SJCRH30 (cell line): ENCODE measurements around the gene MIGA2. TPM values are rescaled to one million over a fixed set of nuclear protein-coding genes. Genes with fewer than 3 reads are reported as not detected.
A peak's percentile ranks its signal among the peaks of the same experiment; 100 is the strongest.
"Not testable (repeated sequence)": the region's sequence is repeated elsewhere in the genome, so short reads cannot be mapped to it uniquely, and the experiment has no call there.

Source experiments
- DNase-seq, 2 experiments: peaks; one replicate each; pipeline ENCODE4 v3.0.0-alpha.2; 2015 to 2020
- H3K27ac ChIP-seq: fragments of 250-450 bp; sonication (Bioruptor Pico); 2 replicates; pipeline ENCODE4 v1.5.1; 2020; ENCODE audit warnings: mild to moderate bottlenecking, moderate library complexity
- H3K27me3 ChIP-seq: fragments of 250-450 bp; sonication (Bioruptor Pico); 2 replicates; pipeline ENCODE4 v1.5.1; 2020; ENCODE audit warnings: mild to moderate bottlenecking, moderate library complexity
- H3K36me3 ChIP-seq: fragments of 250-450 bp; sonication (Bioruptor Pico); 2 replicates; pipeline ENCODE4 v1.5.1; 2020; ENCODE audit warnings: mild to moderate bottlenecking, moderate library complexity
- H3K4me1 ChIP-seq: fragments of 250-450 bp; sonication (Bioruptor Pico); 2 replicates; pipeline ENCODE4 v1.5.1; 2020; ENCODE audit warnings: mild to moderate bottlenecking, moderate library complexity
- H3K4me3 ChIP-seq: fragments of 250-450 bp; sonication (Bioruptor Pico); 2 replicates; pipeline ENCODE4 v1.5.1; 2020; ENCODE audit warnings: mild to moderate bottlenecking, moderate library complexity
- H3K9me3 ChIP-seq: fragments of 250-450 bp; sonication (Bioruptor Pico); replicated peaks from 2 replicates; pipeline ENCODE4 v1.5.1; 2020; ENCODE audit warnings: mild to moderate bottlenecking, moderate library complexity
- total RNA-seq: library from RNA; depleted of rRNA; stranded (reverse); fragments of >200 nt; shearing (Covaris generic); gene quantifications from 2 replicates; pipeline ENCODE4 v1.2.3, GENCODE V29; 2014

Gene MIGA2
- total RNA-seq, 1 experiment from 2014 or later = 32.5 TPM

- no peaks in the 10 kb centered on the region for H3K27me3 ChIP-seq
- H3K36me3 ChIP-seq = no peaks in the 10 kb centered on the region
- H3K4me1 ChIP-seq = peaks cover 19% of the 10 kb centered on the region
- DNase-seq = peak; percentile 97
- no peak overlapping the region for H3K4me3 ChIP-seq
- peak overlapping the region; percentile 61 for H3K27ac ChIP-seq
- H3K9me3 ChIP-seq = no peaks in the 10 kb centered on the region
Measured at GRCh38 chr9:129023036-129023907, 13.2 kb upstream of the MIGA2 start.

DNA sequence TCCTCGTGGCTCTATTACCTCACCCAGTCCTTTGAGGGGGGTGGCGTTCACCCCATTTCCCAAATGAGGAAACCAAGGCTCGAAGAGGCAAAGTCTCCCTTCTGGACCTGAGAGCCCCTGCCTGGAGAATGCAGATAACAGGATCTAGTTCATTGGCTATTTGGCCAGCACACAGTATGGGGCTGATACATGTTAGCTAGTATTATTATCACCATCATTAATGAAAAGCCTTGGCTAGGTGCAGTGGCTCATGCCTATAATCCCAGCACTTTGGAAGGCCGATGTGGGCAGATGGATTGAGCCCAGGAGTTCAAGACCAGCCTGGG is 12.6 kb upstream of the MIGA2 start:
- no peaks in the 10 kb centered on the region for H3K9me3 ChIP-seq
- H3K4me3 ChIP-seq = no peak overlapping the region
- peaks cover 19% of the 10 kb centered on the region for H3K4me1 ChIP-seq
- no peaks in the 10 kb centered on the region for H3K36me3 ChIP-seq
- H3K27ac ChIP-seq = peak overlapping the region; percentile 61
- no peak for DNase-seq
- no peaks in the 10 kb centered on the region for H3K27me3 ChIP-seq

- H3K4me3 ChIP-seq = no peak overlapping the region
Measured at GRCh38 chr9:129026442-129027223, 9.8 kb upstream of the MIGA2 start.

GRCh38 chr9:129027224-129027684 is 9.2 kb upstream of the MIGA2 start:
- H3K9me3 ChIP-seq = no peaks in the 10 kb centered on the region
- H3K4me1 ChIP-seq = peaks cover 24% of the 10 kb centered on the region
- DNase-seq = no peak
- no peaks in the 10 kb centered on the region for H3K27me3 ChIP-seq
- H3K36me3 ChIP-seq = no peaks in the 10 kb centered on the region
- H3K4me3 ChIP-seq = peak overlapping the region; percentile 77
- H3K27ac ChIP-seq = no peak overlapping the region

More at GRCh38 chr9:129026442-129027223, 9.8 kb upstream of the MIGA2 start:
- no peaks in the 10 kb centered on the region for H3K36me3 ChIP-seq
- H3K9me3 ChIP-seq = no peaks in the 10 kb centered on the region
- peaks cover 24% of the 10 kb centered on the region for H3K4me1 ChIP-seq
- no peaks in the 10 kb centered on the region for H3K27me3 ChIP-seq
- DNase-seq = peak; percentile 66 to 69
- no peak overlapping the region for H3K27ac ChIP-seq

GRCh38 chr9:129027685-129028191 is 8.7 kb upstream of the MIGA2 start:
- Histone ChIP-seq H3K9me3 (no peaks in the 10 kb centered on the region), H3K4me1 (peaks cover 24% of the 10 kb centered on the region), H3K27me3 (no peaks in the 10 kb centered on the region), H3K27ac (no peak overlapping the region), H3K4me3 (peak overlapping the region; percentile 77), H3K36me3 (no peaks in the 10 kb centered on the region)
- no peak for DNase-seq

GRCh38 chr9:129028192-129028966 is 8.0 kb upstream of the MIGA2 start, which contains the start of gene SH3GLB2:
Gene SH3GLB2 (minus strand): TSS chr9:129028331. CDS start chr9:129028154, 177 bp downstream.
- Histone ChIP-seq H3K27ac (no peak within 1 kb of the TSS), H3K9me3 (no peaks in the 10 kb centered on the region), H3K4me1 (peaks cover 24% of the 10 kb centered on the region), H3K4me3 (peak within 1 kb of the TSS; percentile 77), H3K27me3 (no peaks in the 10 kb centered on the region), H3K36me3 (no peaks in the 10 kb centered on the region)
- DNase-seq = peak; percentile 96

GRCh38 chr9:129030191-129030590 is 6.2 kb upstream of the MIGA2 start:
- H3K27me3 ChIP-seq = no peaks in the 10 kb centered on the region
- no peak overlapping the region for H3K4me3 ChIP-seq
- H3K27ac ChIP-seq = no peak overlapping the region
- H3K4me1 ChIP-seq = peaks cover 18% of the 10 kb centered on the region
- no peaks in the 10 kb centered on the region for H3K36me3 ChIP-seq
- DNase-seq = no peak
- no peaks in the 10 kb centered on the region for H3K9me3 ChIP-seq

DNA sequence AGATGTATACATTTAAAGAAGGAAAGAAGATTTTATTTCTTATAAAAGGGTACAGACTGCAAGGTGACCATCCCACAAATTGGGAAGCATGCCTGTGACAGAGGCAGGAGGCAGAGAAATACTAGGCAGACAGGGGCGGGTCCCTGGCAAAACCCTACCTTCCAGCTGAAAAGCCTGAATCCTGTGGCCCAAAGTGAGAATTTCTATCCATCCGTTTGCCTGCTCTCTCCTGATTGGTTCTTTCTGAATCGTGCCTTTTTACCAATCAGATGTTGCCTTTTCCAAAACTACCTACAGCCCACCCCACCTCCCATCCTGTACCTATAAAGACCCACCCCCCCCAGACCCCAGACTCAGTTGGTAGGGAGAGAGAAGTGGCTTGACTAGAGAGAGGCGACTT is 4.9 kb upstream of the MIGA2 start:
- Histone ChIP-seq H3K9me3 (no peaks in the 10 kb centered on the region), H3K27me3 (no peaks in the 10 kb centered on the region), H3K36me3 (no peaks in the 10 kb centered on the region), H3K4me3 (no peak overlapping the region), H3K27ac (no peak overlapping the region), H3K4me1 (peaks cover 14% of the 10 kb centered on the region)
- no peak for DNase-seq

DNA sequence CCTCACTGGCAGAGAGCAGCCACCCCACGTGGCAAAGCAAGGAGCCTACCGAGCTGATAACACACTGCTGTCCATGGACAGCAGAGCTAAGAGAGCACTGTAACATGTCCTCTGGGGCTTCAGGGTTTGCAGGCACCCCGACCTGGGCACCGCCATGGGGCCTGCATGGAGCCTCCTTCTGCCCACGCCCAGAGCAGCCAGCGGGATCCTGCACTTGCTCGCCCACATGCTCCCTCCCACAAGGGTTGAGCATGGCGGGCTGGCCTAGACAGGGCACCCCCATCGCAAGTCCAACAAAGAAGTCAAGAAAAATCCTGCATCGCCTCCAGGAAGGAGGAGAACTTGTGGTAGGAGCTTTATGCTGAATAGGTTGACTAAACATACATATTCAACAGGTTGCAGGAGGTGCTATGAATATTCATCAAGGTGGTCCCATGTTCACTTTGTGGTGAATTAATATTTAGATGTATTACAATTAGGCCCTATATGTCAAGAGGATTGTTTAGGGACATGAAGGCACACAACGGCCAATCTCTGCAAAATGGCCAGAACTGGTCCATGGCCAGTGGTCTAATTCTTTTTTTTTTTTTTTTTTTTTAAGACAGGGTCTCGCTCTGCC is 3.8 kb upstream of the MIGA2 start:
- Histone ChIP-seq H3K9me3 (no peaks in the 10 kb centered on the region), H3K27me3 (no peaks in the 10 kb centered on the region), H3K4me1 (peaks cover 4% of the 10 kb centered on the region; the same call in 1 of the 2 replicates), H3K4me3 (no peak overlapping the region), H3K27ac (no peak overlapping the region), H3K36me3 (no peaks in the 10 kb centered on the region)
- no peak for DNase-seq

- H3K36me3 ChIP-seq = no peaks in the 10 kb centered on the region
- no peaks in the 10 kb centered on the region for H3K9me3 ChIP-seq
- no peak for DNase-seq
- no peak overlapping the region for H3K27ac ChIP-seq
- peaks cover 4% of the 10 kb centered on the region; the same call in 1 of the 2 replicates for H3K4me1 ChIP-seq
- H3K27me3 ChIP-seq = no peaks in the 10 kb centered on the region
- H3K4me3 ChIP-seq = no peak overlapping the region
Measured at GRCh38 chr9:129033216-129033615, 3.2 kb upstream of the MIGA2 start.

DNA sequence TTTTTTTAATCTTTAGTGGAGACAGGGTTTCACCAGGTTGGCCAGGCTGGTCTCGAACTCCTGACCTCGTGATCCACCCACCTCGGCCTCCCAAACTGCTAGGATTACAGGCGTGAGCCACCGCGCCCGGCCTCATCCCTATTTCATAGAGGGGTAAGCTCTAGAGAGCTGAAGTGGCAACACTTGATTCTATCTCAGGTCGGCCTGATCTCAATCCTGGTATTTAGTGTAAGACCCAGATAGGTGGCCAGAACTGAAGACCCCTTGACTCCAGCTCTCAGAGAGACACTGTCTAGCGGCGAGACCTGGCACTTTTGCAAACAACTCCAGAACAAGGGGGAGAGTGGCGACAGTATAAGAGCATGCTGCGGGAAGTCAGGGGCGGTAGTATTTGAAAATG is 588 bp upstream of the MIGA2 start:
- H3K36me3 ChIP-seq = not testable (repeated sequence)
- H3K27ac ChIP-seq = peak overlapping the region; percentile 46

GRCh38 chr9:129036923-129037766 is 719 bp downstream of the MIGA2 start:
- H3K4me1 ChIP-seq = no peaks in the 10 kb centered on the region
- H3K9me3 ChIP-seq = no peaks in the 10 kb centered on the region
- H3K27ac ChIP-seq = no peak overlapping the region; the same call in 1 of the 2 replicates
- H3K4me3 ChIP-seq = peak overlapping the region; percentile 89
- no peaks in the 10 kb centered on the region for H3K27me3 ChIP-seq
- no peak for DNase-seq
- peaks cover 9% of the 10 kb centered on the region for H3K36me3 ChIP-seq

More for the DNA sequence above, 588 bp upstream of the MIGA2 start:
- not testable (repeated sequence) for H3K9me3 ChIP-seq, DNase-seq, H3K27me3 ChIP-seq, H3K4me1 ChIP-seq
- H3K4me3 ChIP-seq = peak overlapping the region; percentile 89

GRCh38 chr9:129037767-129038098 is 1.3 kb downstream of the MIGA2 start:
- Histone ChIP-seq H3K27me3 (no peaks in the 10 kb centered on the region), H3K4me3 (peak overlapping the region; percentile 89; the same call in 1 of the 2 replicates), H3K4me1 (no peaks in the 10 kb centered on the region), H3K9me3 (no peaks in the 10 kb centered on the region), H3K36me3 (peaks cover 10% of the 10 kb centered on the region), H3K27ac (no peak overlapping the region)
- no peak for DNase-seq
